ENCODE data around the gene KIAA0232. TPM values are rescaled to one million over a fixed set of nuclear protein-coding genes. Genes with fewer than 3 reads are reported as not detected.

KIAA0232 gene
- total RNA-seq, 6 experiments from 2014 or later, result 12.0 to 23.8 (median 16.5) TPM

DNA sequence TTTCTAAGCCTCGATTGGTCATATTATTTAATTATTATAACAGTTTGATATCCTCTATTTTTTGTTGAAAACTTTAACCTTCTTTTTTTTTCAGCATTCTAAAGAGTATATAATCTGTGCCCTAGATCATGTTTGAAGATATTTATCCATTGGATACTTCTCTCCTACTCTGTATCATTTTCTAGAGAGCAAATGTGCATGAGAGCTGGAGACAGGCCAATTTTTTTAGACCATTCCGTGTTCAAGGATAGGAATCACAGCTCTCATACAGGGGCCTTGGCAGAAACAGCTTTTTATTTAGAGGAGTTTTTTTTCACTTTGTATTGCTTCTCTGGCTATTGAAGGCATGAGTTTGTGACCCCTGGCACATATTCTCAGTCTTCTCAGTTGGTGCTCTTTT lies 69.4 kb downstream of the KIAA0232 start:
- ATAC-seq (no peak), DNase-seq (no peak)
- Histone ChIP-seq H3K27me3 (no peaks in the 10 kb centered on the region), H3K4me1 (peaks cover 0 to 19% (median 9%) of the 10 kb centered on the region in 4 donors), H3K36me3 (peaks cover 0 to 8% (median 2%) of the 10 kb centered on the region in 4 donors), H3K27ac (no peak overlapping the region), H3K4me3 (no peak overlapping the region), H3K9me3 (no peaks in the 10 kb centered on the region)
- intact Hi-C loops (cut with DNase I), result no loop called here
- TF ChIP-seq, protein P1, sequence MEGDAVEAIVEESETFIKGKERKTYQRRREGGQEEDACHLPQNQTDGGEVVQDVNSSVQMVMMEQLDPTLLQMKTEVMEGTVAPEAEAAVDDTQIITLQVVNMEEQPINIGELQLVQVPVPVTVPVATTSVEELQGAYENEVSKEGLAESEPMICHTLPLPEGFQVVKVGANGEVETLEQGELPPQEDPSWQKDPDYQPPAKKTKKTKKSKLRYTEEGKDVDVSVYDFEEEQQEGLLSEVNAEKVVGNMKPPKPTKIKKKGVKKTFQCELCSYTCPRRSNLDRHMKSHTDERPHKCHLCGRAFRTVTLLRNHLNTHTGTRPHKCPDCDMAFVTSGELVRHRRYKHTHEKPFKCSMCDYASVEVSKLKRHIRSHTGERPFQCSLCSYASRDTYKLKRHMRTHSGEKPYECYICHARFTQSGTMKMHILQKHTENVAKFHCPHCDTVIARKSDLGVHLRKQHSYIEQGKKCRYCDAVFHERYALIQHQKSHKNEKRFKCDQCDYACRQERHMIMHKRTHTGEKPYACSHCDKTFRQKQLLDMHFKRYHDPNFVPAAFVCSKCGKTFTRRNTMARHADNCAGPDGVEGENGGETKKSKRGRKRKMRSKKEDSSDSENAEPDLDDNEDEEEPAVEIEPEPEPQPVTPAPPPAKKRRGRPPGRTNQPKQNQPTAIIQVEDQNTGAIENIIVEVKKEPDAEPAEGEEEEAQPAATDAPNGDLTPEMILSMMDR (IDR thresholded peaks at IDR 0.05), result no peak
- TF ChIP-seq POLR2A (IDR thresholded peaks at IDR 0.05), result no peak
- 71% methylated on average over 2 of the region's 2 CpGs for WGBS (ENCODE audit: insufficient coverage, low coverage, low lambda C conversion rate, missing lambda C conversion rate)

DNA sequence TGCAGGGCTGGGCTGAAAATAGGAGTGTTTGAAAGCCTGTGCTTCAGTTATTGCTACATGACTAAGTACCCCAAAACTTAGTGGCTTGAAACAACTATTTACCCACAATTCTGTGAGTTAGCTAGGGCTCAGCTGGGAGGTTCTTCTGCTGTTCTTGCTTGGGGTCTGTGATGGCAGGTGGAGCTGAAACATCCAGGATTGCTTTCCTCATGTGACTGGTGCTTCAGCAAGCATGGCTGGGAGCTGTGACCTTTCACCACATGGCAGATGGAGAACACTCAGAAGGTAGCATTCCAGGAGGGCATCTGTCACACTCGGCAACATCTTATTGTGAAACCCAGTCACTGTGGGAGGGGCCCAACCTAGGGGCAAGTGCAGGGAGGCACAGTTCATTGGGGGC lies 70.1 kb downstream of the KIAA0232 start:
- ATAC-seq, result no peak
- Histone ChIP-seq H3K27ac (no peak overlapping the region), H3K27me3 (no peaks in the 10 kb centered on the region), H3K9me3 (no peaks in the 10 kb centered on the region), H3K4me1 (peaks cover 0 to 25% (median 9%) of the 10 kb centered on the region in 4 donors), H3K36me3 (peaks cover 0 to 10% (median 2%) of the 10 kb centered on the region in 4 donors), H3K4me3 (no peak overlapping the region)
- no peak for TF ChIP-seq POLR2A (IDR thresholded peaks at IDR 0.05)
- TF ChIP-seq, protein P1 (IDR thresholded peaks at IDR 0.05), result no peak
- WGBS (ENCODE audit: insufficient coverage, low coverage, low lambda C conversion rate, missing lambda C conversion rate), result no CpG with 5 or more reads among the region's 1 CpG
- intact Hi-C loops (cut with DNase I), result no loop called here
- DNase-seq, result no peak

DNA sequence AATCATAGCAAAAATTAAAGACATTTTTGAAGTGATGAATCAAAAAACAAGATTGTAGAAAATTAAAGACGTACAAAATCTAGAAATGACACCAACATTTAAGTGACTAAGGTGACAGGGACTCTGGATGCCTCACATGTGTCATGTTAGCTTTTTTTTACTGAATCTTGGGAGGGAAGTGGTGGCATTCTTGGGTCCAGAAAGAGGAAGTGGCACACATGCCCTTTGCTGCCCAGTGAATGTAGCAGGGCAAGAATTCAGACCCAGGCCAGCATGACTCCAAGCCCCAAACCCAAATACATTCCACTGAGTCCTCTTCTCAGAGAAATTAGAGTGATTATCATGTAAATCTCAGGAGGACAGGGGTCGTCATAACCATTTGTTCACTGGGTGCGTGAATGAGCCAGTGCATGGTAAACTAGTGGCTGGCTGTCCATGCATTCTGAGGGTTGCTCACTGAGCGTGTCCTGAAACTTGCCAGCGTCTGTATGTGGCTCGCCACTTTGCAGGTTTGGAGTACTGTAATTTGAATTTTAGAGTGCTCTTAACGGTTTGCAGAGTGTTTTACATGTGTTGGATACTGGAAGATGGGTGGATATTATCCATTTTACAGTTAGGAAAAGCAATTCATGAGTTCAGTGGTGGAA lies 71.7 kb downstream of the KIAA0232 start:
- WGBS (ENCODE audit: insufficient coverage, low coverage, low lambda C conversion rate, missing lambda C conversion rate), result 87% methylated on average over 2 of the region's 7 CpGs
- DNase-seq, result no peak
- Histone ChIP-seq H3K27ac (no peak overlapping the region), H3K9me3 (no peaks in the 10 kb centered on the region), H3K36me3 (peaks cover 0 to 14% (median 0%) of the 10 kb centered on the region in 4 donors), H3K4me1 (peaks cover 0 to 34% (median 9%) of the 10 kb centered on the region in 4 donors), H3K27me3 (no peaks in the 10 kb centered on the region), H3K4me3 (no peak overlapping the region)
- intact Hi-C loops (cut with DNase I), result no loop called here
- peak in 2 of 4 donors; percentile 19 to 38 for ATAC-seq
- TF ChIP-seq, protein P1 (IDR thresholded peaks at IDR 0.05), result no peak
- TF ChIP-seq POLR2A (IDR thresholded peaks at IDR 0.05), result no peak

DNA sequence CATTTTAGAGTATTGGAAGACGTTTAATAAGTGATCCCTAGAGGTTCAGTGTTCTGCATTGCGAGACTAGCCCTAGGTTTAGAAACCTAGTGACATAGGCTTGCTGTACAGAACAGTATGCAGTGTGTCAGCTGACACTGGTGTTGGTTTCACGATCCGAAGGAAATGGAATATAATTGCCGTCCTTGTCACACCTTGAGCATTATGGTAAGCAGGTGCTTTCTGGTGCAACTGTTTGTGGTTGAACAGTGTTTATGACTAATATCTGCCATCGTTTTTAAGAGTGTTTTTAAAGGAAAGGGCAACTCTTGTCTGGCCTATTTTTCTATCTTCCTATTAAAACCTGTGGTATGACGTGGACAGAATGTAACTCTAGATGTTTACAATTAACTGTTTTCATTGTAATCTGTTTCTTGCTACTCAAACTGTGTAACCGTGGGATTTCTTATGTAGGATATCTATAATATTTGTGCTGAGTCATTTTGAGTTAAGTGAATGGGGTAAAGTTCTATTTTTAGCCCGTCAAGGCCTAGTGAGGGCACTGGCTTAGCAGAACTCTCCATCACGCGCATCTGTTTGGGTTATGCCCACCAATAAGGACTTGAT lies 73.3 kb downstream of the KIAA0232 start:
- no peak for DNase-seq
- peak; percentile 61 to 77 (median 68) for ATAC-seq
- peak overlapping the region; percentile 1 to 72 (median 19) for H3K27ac ChIP-seq
- H3K36me3 ChIP-seq, result peaks cover 0 to 16% (median 3%) of the 10 kb centered on the region in 4 donors
- peaks cover 0 to 43% (median 9%) of the 10 kb centered on the region in 4 donors for H3K4me1 ChIP-seq
- intact Hi-C loops (cut with DNase I), result no loop called here
- TF ChIP-seq, protein P1 (IDR thresholded peaks at IDR 0.05), result no peak
- no peak for TF ChIP-seq POLR2A (IDR thresholded peaks at IDR 0.05)
- no peak overlapping the region for H3K4me3 ChIP-seq
- H3K27me3 ChIP-seq, result no peaks in the 10 kb centered on the region
- H3K9me3 ChIP-seq, result no peaks in the 10 kb centered on the region
- 46% methylated on average over 11 of the region's 11 CpGs for WGBS (ENCODE audit: insufficient coverage, low coverage, low lambda C conversion rate, missing lambda C conversion rate)

Measured in right lobe of liver (tissue), 6 donors.